HG03039 (cell line): ENCODE measurements around the gene JAKMIP2.
A peak's percentile ranks its signal among the peaks of the same experiment; 100 is the strongest.
"Not testable (repeated sequence)": the region's sequence is repeated elsewhere in the genome, so short reads cannot be mapped to it uniquely, and the experiment has no call there.

Experiments
- ATAC-seq: cut with Tn5 transposase; IDR thresholded peaks from one replicate; pipeline ENCODE4 v1.9.1; 2021; ENCODE audit warnings: mild to moderate bottlenecking, moderate library complexity; ENCODE audit not compliant: unreplicated experiment

Gene JAKMIP2

GRCh38 chr5:147564124-147564486, 218.4 kb downstream of the JAKMIP2 start:
- no peak for ATAC-seq

DNA sequence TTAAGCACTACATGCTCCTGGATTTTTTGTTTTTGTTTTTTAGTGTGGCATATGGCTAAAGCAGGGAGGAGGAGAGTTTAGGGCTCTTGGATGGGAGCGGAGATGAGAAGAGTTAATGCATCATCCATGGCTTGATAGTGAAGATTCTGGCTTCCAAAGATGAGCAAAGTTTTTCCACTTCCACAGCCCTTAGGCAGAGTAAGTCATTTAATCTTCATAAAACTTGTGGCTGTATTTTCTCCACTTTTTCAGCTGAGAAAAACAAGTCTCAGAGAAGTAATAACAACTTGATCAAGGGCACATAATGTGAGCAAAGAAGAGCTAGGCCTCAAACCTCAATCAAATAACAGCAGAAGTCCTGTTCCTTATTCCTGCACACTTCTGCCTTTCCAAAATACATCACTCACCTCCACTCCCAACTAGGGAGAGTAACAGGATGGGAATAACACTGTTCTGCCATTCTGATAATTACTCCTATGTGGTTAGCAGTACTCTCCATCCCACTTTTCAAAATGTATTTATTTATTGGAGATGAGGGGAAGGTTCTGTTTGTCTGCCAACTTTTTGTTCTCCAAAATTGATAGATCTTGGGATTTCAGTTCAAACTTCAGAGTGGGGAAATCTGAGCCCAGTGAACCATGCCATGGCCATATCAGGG, 218.9 kb downstream of the JAKMIP2 start:
- no peak for ATAC-seq

- ATAC-seq, result no peak
These were observed 221.1 kb downstream of the JAKMIP2 start for GRCh38 chr5:147561435-147561834.

DNA sequence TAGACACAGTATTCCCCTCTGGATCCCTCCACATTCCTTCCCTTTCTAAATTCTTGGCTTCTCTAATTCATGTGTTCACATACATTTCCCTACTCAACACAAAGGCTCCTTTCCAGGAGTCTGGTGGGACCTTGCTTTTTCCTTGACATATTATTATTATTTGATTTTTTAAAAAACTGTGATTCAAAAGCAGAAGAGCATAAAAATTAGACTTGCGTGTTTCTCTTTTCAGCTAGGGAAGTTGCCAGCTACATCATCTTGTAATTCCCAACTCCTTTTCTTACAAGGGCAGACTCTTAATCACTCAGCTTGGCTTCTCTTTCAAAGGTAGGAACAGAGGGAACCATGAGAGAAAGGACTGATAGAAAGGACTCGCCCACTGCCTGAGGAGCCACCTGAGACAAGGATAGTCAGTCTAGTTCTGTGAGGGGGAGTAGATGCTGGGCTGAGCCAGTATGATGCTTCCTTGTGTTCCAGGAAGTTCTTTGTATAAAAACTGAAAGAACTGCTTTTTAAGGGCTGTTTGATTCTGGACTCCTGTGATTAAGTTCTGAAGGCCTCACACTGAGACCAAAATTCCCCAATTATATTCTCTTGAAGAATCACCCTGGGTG, 221.7 kb downstream of the JAKMIP2 start:
- no peak for ATAC-seq

DNA sequence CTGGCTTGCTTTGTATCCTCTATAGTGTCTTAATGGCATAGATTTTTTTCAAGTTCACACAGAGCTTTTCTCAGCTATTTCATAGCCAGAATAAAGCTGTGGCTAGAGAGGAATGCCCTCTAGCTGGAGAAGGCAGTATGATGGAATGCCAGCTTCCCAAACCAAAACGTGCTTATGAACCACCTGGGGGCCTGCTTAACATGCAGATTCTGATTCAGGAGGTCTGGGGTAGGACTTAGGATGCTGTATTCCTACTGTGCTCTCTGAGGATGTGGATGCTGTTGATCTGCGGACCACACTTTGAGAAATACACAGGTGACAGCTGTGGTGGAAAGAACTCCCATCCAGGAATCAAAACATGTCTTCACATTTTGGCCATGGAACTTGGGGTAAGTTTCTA, 222.8 kb downstream of the JAKMIP2 start:
- ATAC-seq, result no peak

DNA sequence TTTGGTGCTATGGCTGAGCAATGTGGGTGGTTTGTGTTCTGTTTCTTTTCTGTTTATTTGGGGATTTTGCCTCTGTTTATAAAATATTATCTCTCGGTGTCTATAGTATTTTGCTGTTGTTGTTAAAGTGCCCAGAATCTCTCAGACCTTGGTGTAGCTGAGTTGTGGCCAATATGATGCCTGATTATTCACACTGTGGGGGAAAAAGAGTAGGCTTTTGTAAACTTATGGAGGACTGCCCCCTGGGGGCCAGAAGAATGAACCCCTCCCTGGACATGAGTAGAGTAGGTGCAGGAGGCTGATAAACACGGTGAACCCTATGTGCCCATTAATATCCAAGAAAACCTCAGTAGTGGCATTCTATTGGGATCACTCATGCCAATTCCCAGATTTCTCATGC, 223.7 kb downstream of the JAKMIP2 start:
- peak; percentile 71 for ATAC-seq

GRCh38 chr5:147557876-147558745, 224.4 kb downstream of the JAKMIP2 start:
- ATAC-seq, result no peak

DNA sequence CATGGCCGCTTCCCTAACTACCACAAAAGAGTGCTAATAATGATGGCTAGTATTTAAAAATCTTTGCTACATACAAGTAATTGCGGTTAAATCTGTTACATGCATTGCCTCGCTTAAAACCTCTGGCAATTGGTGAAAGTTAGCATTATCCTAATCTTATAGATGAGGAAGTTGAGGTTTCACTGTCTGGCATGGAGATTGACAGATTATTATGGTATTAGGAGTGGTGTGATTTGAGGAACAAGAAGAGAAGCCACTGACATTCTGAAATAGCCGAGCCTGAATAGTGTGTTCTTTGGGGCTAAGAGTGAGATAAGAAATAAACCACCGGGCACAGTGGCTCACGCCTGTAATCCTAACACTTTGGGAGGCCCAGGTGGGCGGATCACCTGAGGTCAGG, 227.4 kb downstream of the JAKMIP2 start:
- no peak for ATAC-seq

DNA sequence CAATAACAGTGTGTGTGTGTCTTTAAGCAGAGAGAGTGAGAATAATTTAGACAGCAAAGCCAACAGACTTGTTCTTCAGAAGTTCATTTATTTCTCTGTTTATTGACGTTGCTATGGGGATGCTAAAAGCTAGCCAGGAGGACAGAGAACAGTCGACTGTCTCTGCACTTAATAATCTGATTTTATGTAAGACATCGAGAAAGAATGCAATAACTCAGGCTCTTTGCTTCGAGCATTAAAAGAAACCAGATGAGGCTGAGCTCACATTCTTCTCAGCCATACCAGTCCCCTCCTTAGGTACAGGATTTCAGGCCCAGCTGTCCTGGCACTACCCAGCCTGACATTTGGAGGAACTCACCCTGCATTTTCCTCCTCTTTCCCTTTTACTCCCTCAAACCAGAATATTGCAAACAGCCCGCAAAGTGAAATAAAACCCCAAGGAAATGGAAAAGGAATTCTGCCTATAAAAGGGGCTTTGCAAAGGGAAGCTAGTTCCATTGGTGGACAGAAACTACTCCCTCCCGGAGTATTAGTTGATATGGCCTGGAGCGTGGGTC, 228.2 kb downstream of the JAKMIP2 start:
- ATAC-seq, result no peak

- not testable (repeated sequence) for ATAC-seq
These were observed 228.7 kb downstream of the JAKMIP2 start for GRCh38 chr5:147553817-147554216.

GRCh38 chr5:147552897-147553296, 229.6 kb downstream of the JAKMIP2 start:
- ATAC-seq, result no peak

GRCh38 chr5:147551677-147552076, 230.9 kb downstream of the JAKMIP2 start:
- ATAC-seq, result no peak

DNA sequence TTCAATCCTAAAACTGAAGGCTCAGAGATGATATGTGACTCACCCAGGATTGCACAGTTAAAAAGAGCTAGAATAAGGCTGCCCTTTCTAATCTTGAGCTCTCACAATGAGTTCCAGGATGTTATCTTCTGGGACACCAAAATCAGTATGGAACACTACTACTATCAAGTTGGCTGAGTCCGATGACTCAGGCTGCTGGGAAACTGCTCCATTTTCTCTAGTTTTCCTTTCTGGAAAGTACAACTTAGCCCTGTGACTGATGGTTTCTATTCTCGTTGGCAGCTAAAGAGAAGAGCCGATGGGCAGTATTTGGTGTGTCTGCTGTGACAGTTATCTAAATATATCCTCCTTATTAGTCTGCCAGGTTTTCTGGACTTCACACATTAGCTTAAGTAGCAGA, 234.8 kb downstream of the JAKMIP2 start:
- ATAC-seq, result no peak

DNA sequence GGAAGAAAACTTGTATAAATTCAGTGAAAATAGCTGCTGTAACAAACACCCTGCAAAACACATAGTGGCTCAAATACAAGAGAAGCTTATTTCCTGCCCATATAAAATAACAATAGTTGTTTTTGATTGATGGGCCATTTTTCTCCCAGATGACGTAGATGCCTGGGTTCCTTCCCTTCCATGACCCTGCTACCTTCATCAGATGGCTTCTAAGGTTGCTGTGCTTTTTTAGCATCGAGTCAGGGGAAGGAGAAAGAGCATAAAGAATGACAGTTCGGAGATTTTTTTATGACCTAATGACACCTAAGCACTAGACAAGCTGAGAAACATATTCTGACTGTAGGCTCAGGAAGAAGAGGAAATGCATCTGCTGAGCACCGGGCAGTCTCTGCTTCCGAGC, 238.0 kb downstream of the JAKMIP2 start:
- ATAC-seq, result no peak

GRCh38 chr5:147539053-147539452, 243.5 kb downstream of the JAKMIP2 start:
- ATAC-seq, result no peak

DNA sequence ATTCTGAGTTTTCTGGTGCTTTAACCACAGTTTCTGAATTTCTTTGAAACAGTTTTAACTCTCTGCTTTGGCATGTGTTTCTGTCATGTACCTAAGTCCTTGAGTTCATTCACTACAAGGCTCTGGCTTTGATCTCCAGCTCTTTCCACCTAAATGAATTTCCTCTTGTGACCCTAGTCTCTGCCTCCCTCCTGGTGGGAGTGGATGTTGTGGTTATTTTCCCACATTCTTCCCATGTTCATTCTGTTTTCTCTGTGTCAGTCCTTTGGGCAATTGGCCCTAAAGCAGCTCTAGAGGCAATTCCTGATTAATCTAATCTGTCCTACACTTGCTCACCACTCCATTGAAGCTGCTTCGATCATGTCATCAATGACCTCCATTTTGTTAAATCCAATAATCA, 244.3 kb downstream of the JAKMIP2 start:
- no peak for ATAC-seq
